Kidney (tissue), 14 donors: ENCODE results near the gene KCNQ5. TPM values are rescaled to one million over a fixed set of nuclear protein-coding genes. Genes with fewer than 3 reads are reported as not detected.

Experiments used
- DNase-seq, 5 donors: peaks; one replicate each; pipeline ENCODE4 v3.0.0-alpha.2; 2013 to 2020
- FAIRE-seq: peaks from 2 replicates; lab custom pipeline; 2012; peaks lifted over from hg19 to GRCh38; lab: Jason Lieb, UNC
- H3K27ac ChIP-seq, 2 donors: one replicate each; pipeline ENCODE4 v1.7.0; 2013; ENCODE audit warnings: low read depth in 2 of 2, low read length in 2 of 2, inconsistent platforms in 1 of 2
- H3K27me3 ChIP-seq: one replicate; pipeline ENCODE4 v1.7.1; 2013; ENCODE audit warnings: low read length, inconsistent platforms; ENCODE audit not compliant: control insufficient read depth, insufficient read depth
- H3K36me3 ChIP-seq, 3 donors: one replicate each; pipeline versions ENCODE4 v1.7.0 to v1.7.1; 2013; ENCODE audit warnings: low read length in 3 of 3, control low read depth in 1 of 3, inconsistent platforms in 1 of 3; ENCODE audit not compliant: insufficient read depth in 3 of 3, control insufficient read depth in 2 of 3
- H3K4me1 ChIP-seq, 3 donors: one replicate each; pipeline versions ENCODE4 v1.7.0 to v1.7.1; 2013; ENCODE audit warnings: low read length in 3 of 3, inconsistent platforms in 1 of 3, low read depth in 1 of 3; ENCODE audit not compliant: control insufficient read depth in 2 of 3, insufficient read depth in 2 of 3
- H3K4me3 ChIP-seq, 3 donors: one replicate each; pipeline versions ENCODE4 v1.7.0 to v1.8.1; 2013; ENCODE audit warnings: low read length in 3 of 3, control low read depth in 1 of 3, inconsistent platforms in 1 of 3
- H3K9ac ChIP-seq, 3 donors: one replicate each; pipeline versions ENCODE4 v1.7.0 to v1.7.1; 2013; ENCODE audit warnings: low read length in 3 of 3, control low read depth in 1 of 3, inconsistent platforms in 1 of 3
- H3K9me3 ChIP-seq, 3 donors: one replicate each; pipeline versions ENCODE4 v1.7.0 to v1.7.1; 2013; ENCODE audit warnings: low read length in 3 of 3, control low read depth in 1 of 3, inconsistent platforms in 1 of 3; ENCODE audit not compliant: control insufficient read depth in 2 of 3, insufficient read depth in 1 of 3
- CTCF ChIP-seq: IDR thresholded peaks from 3 replicates; pipeline ENCODE4 v1.5.1; 2012; ENCODE audit warnings: mild to moderate bottlenecking, moderate library complexity, borderline replicate concordance; ENCODE audit not compliant: insufficient read depth; ENCODE audit errors: extremely low read depth
- intact Hi-C: fragments of 100-400 bp; cut with DNase I; formaldehyde crosslinking; loops from one replicate; pipeline ENCODE4 v1.11.1; 2022
- polyA plus RNA-seq: library from polyadenylated mRNA; stranded (reverse); fragments of 350-450 nt; fragmentation: Illumina TruSeq; extraction: RNeasy Lipid Tissue Mini Kit (QIAGEN cat#74804); gene quantifications from one replicate; pipeline ENCODE4 v1.2.3, GENCODE V29; 2014; ENCODE audit warnings: low read depth, low replicate concordance; ENCODE audit not compliant: insufficient read depth
- total RNA-seq: library from RNA; stranded (reverse); fragmentation: NEBNext Ultra II Directional; extraction: Animal tissue kit (Norgen Biotek cat#: 25700); gene quantifications from one replicate; pipeline ENCODE4 v1.2.1, GENCODE V29; 2021
- donor health status: control.
- donor health status: control.
- donor health status: control.
- donor health status: control.
- donor health status: control.
- donor health status: DM: yes; HTN: yes; CAD: no.
- donor health status: Normal renal cell carcinoma (clear cell type).

KCNQ5 gene
- total and polyA plus RNA-seq, 2 donors from 2014 or later, result 0.50 TPM; not detected in 1

DNA sequence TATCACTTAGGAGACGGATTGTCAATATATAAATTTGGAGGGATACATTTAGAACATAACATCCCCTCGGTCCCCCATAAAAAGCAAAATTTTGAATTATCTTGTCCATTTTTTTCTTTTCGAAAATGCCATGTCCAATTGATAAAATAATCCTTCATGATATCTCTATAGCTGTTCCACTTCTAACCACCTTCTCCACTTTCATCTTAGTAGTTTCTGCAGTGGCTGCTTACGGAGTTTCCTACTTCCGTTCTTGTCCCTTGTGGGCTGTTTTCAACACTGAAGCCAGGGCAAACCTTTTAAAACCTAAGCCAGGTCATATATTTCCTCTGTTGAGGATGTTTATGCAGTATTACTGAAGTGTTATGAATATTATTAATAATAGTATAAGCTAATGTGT lies 37.9 kb downstream of the KCNQ5 start:
- H3K4me3 ChIP-seq, result no peak overlapping the region
- no peak overlapping the region for H3K9ac ChIP-seq
- no peak overlapping the region for H3K27ac ChIP-seq
- intact Hi-C loops, result no loop called here
- no peak for TF ChIP-seq CTCF
- no peaks in the 10 kb centered on the region for H3K9me3 ChIP-seq
- H3K4me1 ChIP-seq, result no peaks in the 10 kb centered on the region
- no peaks in the 10 kb centered on the region for H3K36me3 ChIP-seq
- no peaks in the 10 kb centered on the region for H3K27me3 ChIP-seq
- DNase-seq (no peak), FAIRE-seq (no peak)

- no peaks in the 10 kb centered on the region for H3K27me3 ChIP-seq
- intact Hi-C loops, result no loop called here
- H3K4me3 ChIP-seq, result no peak overlapping the region
- FAIRE-seq (no peak), DNase-seq (no peak)
- H3K4me1 ChIP-seq, result no peaks in the 10 kb centered on the region
- no peaks in the 10 kb centered on the region for H3K9me3 ChIP-seq
- H3K27ac ChIP-seq, result no peak overlapping the region
- TF ChIP-seq CTCF, result no peak
- H3K9ac ChIP-seq, result no peak overlapping the region
- no peaks in the 10 kb centered on the region for H3K36me3 ChIP-seq
Measured at GRCh38 chr6:72661411-72661810, 39.5 kb downstream of the KCNQ5 start.

DNA sequence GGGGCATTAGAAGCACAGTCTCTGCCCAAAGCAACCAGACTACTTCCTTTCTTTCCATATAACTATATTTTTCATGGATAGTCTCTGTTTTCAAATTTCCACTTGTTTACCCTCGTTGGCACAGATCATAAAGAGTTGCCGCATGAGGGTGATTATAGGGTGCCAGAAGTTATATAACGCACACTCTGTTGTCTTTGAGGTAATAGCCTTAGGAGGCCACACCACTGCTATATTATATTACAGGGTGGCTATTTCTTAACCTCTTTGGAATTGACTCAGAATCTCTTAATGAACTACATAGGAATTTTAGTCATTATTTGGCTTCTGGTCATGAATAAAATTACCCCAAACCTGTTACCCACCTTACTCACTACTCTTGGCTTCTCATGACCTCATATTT lies 43.7 kb downstream of the KCNQ5 start:
- no peak for TF ChIP-seq CTCF
- Histone ChIP-seq H3K36me3 (no peaks in the 10 kb centered on the region), H3K9me3 (peaks cover 0 to 3% (median 0%) of the 10 kb centered on the region in 3 donors), H3K27me3 (no peaks in the 10 kb centered on the region), H3K27ac (no peak overlapping the region), H3K9ac (no peak overlapping the region), H3K4me1 (no peaks in the 10 kb centered on the region), H3K4me3 (no peak overlapping the region)
- intact Hi-C loops, result no loop called here
- DNase-seq (no peak), FAIRE-seq (no peak)

GRCh38 chr6:72669324-72669723 lies 47.5 kb downstream of the KCNQ5 start:
- no peaks in the 10 kb centered on the region for H3K36me3 ChIP-seq
- no peak for FAIRE-seq
- intact Hi-C loops, result no loop called here
- peaks cover 0 to 3% (median 0%) of the 10 kb centered on the region in 3 donors for H3K9me3 ChIP-seq
- no peak for DNase-seq
- no peak overlapping the region for H3K4me3 ChIP-seq
- H3K4me1 ChIP-seq, result no peaks in the 10 kb centered on the region
- no peaks in the 10 kb centered on the region for H3K27me3 ChIP-seq
- no peak for TF ChIP-seq CTCF
- H3K27ac ChIP-seq, result no peak overlapping the region
- H3K9ac ChIP-seq, result no peak overlapping the region
